NOMO-1 treated with dmso at 0.1 percent for 144 hours (cell line): ENCODE measurements around the gene MPP7.

ENCODE experiments used
- DNase-seq: peaks from one replicate; lab custom pipeline; 2025; ENCODE audit not compliant: unreplicated experiment; lab: John Stamatoyannopoulos, UW

Gene MPP7

DNA sequence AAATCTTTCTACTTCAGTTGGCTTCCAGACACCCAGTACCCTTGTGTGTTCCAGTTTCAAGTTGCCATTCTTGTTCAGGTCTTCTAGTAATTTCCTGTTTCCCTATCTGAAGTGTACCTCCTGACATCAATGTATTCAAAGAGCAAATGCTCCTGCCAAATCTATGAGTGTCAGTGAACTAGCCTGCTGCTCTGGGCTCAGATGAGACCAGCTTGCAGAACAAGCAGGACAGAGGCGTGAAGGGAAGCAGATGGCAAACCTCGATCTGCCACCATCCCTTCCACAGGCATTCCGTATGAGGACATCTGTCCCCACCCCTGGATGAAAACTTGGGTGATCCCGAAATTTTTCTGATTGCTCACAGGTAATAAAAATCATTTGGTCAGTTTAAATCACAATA is 4.4 kb upstream of the MPP7 start:
- no peak for DNase-seq

DNA sequence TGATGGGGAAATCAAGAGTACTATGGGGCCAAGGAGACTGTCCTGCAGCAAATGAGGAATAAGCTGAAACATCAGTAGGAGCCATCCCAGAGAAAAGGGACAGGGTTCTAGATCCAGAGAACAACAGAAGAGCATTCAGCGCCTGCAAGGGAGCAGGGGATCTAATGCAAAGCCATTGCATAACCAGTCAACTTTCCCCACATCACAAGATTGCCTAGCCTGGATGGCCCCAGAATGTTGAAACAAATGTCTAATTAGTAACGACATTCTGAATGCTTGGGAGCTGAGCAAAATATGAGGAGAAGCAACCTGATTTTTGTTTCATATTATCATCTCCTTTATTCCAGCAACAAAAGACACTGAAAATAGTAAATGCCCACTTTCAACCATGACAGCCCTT is 2.7 kb upstream of the MPP7 start:
- peak; percentile 49 for DNase-seq

DNA sequence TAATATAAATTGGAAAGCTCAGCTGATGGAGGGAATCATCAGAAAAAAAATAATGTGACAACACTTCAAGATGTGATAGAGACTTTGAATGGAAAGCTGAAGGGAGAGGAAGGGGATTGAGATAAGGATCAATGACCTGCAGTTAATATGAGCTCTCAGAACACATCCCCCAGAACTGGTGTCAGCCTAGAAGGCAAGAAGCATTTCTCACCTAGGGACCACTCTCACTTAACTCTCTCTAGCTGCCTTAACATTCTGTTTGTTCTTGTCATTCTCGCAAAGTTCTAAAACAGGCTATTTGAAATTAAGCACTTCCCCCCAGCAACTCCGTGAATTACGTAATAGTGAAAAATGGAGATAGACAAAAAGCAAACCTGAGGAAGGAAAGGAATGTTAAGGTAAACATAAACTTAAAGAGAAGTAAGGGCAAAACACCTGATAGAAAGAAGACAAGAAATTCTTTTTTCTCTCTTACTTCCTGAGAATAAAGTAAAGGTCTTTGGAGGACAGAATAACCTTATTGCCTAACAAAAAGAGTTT is 1.2 kb upstream of the MPP7 start:
- peak; percentile 32 for DNase-seq

DNA sequence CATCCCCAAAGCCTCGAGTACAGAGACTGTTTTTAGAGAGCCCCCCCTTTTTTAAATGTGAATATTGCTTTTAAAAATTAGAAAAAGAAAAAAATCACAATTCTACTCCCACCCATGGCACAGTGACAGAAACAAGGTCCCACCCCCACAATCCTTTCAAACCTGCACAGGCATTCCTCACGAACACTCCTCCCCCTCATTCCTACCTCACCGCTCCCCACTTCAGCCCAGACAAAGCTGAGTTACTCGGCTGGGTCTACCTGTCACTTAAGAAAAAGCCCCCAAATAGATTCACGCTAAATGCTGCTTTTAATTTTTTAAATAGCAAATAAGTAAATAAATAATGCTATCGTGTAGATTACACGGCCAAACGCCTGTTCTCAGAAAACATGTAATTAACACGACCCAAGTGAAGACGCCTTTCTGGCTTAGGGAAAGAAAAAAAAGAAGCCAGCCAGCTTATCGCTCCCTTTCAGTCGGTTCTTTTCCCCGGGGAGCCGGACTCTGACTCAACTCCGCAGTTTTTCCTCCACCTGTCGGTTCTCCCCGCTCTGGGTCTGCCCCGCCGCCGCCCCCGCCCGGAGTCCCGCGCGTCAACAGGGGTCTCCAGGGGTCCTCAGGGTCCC is 739 bp downstream of the MPP7 start:
- DNase-seq: no peak

DNA sequence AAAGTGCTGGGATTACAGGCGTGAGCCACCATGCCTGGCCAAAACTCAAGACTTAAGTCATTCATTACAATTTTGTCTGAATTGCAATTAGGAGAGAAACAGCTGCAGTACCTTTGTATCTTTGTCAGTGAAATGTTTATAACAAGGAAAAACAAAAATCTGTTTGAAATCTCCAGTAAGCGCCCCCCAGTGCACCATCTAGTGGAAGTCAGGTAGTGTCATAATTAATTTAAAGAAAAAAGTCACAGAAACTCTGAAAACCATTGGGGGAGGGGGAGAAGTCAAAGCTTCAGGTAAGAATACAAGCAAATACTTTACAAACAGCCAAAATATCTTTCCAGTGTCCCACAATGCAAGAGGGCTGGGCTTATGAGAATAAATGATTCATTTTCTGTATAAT is 2.8 kb downstream of the MPP7 start:
- no peak for DNase-seq

DNA sequence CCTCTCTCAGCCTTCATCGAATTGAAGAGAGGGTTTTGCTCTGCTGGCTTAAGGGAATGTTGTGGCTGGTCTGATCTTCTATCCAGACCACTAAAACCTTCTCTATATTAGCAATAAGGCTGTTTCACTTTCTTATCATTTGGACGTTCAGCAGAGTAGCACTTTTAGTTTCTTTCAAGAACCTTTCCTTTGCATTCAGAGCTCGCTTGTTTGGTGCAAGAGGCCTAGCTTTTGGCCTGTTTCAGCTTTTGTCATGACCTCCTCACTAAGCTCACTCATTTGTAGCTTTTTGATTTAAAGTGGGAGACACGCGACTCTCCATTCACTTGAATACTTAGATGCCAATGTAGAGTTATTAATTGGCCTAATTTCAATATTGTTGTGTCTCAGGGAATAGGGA is 3.9 kb downstream of the MPP7 start:
- no peak for DNase-seq

DNA sequence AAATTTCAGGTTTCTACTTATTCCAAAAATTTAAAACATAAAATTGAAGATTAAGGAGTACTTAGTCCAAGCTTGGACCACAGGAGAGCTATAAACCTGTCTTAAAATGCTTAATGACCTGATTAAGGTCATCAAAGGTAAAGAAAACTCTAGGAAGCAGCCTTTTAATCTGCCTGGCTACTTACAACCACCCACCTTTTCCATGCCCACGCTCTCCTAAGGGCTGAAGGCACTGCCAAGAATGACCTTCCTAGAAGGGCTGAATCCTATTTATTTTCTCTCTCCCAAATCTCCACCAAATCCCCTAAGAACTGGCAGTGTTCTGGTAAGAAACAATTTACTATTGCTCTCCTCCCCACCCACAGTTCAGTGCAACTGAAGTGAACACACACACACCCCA is 6.8 kb downstream of the MPP7 start:
- DNase-seq: no peak

DNA sequence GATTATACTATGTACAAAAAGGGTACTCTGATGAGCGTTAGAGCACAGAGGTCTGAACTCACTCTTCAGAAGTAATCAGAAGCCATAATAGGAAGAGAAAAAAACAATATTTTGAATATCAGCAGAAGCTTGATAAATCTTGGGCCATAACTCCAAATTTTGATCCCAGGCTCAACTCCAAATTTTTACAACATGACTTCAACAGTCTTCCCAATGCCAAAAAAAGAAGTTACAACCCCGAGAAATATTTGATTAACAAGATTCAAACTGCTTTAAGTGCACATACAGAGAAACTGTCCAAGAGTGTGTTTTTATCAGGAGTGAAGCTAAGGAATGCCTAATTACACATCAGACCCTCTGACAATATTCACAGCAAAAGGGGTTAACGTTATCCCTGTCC is 7.5 kb downstream of the MPP7 start:
- DNase-seq: no peak

DNA sequence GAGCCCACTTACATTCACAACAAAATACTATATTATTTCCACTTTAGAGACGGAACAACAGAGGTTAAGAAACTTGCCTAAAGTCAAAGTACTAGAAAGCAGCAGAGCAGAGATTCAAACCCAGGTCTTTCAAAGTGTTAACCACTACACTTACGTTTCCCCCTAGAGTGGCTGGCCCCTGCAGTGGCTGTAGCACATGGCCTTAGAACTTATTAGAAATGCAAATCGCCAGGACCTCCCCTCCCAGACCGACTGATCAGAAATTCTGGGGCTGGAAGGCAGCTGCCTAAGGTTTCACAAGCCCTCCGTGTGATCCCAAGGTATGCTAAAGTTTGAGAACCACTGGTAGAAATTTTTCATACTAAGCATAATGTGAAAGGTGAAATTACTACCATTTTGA is 8.1 kb downstream of the MPP7 start:
- no peak for DNase-seq

DNA sequence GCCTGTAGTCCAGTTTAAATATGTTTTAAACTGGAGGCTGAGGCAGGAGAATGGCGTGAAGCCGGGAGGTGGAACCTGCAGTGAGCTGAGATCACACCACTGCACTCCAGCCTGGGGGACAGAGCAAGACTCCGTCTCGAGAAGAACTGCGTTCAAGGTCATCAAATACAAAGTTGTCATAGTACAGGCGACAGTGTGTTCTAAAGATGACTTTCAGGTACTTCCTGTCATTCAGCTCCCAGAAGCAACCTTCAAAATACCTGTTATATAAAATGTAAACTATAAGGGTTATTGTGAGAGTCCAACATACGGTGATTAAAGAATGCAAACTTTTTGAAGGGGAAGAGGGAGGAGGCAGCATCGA is 8.7 kb downstream of the MPP7 start:
- no peak for DNase-seq

DNA sequence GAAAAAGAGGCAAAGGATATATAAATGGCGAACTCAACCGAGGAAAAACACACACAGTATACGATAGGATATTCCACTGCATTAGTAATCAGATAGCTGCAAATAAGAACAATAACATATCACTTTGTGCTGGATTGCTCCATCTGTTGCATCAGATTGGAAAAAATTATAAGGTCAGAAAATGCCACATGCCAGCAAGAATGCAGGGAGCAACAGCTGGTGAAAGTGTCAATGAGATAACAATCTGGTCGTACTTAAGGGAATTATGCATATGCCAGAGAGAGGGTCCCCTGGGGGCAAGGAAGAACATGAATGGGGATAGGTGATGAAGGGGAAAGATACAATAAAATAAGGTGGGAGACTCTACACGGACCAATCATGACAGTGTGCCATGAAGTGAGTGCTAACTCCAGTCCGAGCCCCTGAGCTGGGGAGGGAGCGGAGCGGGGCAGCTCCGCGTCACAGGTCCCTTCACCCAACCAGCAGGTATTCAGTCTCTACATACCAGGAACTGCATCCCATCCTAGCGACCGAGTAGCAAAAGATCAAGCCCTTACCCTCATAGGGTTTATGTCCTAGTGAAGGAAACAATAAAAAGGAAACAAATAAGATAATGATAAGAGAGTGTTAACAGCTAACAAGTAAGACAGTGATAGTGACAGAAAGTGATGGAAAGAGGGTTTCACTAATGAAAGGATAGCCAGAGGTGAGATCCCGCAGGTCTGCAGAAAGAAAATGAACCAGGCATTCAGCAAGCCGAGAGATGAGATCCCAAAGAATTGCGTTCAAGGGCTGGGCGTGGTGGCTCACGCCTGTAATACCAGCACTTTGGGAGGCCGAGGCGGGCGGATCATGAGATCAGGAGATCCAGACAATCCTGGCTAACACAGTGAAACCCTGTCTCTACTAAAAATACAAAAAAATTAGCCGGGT is 9.4 kb downstream of the MPP7 start:
- DNase-seq: no peak

DNA sequence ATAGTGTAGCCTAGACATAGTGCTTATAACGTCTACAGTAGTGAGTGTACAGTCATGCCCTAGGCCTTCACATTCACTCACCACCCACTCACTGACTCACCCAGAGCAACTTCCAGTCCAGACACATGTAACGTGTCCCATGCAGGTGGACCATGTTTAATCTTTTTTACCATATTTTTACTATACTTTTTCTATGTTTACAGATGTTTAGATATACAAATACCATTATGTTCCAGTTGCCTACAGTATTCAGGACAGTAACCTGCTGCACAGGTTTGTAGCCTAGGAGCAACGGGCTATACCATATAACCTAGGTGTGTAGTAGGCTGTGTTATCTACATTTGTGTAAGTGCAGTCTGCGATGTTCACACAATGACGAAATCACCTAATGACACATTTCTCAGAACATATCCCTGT is 11.0 kb downstream of the MPP7 start:
- DNase-seq: no peak

DNA sequence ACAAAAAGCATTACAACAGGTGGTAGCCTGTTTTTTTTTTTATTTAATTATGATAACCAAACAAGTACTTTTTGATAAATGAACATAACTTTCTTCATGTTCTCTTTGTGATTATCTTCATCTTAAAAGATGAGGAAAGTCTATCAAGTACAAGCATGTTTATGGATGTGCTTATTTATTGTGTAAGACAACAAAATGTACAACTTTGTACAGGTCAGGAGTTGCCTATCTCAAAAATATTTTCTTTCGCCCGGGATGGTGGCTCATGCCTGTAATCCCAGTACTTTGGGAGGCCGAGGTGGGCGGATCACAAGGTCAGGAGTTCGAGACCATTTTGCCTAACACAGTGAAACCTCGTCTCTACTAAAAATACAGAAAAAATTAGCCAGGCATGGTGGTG is 17.0 kb downstream of the MPP7 start:
- DNase-seq: no peak

DNA sequence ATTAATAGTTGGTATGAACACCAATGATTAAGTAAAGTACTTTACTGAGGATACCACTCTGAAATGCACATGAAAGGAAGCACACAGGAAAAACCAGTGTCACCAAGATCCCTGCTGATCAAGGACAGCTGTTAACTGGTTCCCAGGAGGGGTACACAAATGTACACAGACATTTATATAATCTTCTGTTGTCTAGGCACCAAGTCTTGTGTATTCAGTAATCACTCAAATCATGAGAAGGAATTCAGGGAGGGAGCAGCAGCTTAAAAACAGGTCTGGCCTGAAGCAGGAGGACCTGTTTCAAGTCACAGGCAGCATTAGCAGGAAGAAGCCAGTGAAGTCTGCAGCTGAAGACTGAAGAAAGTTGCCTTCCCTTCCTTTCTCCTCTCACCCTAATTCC is 18.7 kb downstream of the MPP7 start:
- no peak for DNase-seq

DNA sequence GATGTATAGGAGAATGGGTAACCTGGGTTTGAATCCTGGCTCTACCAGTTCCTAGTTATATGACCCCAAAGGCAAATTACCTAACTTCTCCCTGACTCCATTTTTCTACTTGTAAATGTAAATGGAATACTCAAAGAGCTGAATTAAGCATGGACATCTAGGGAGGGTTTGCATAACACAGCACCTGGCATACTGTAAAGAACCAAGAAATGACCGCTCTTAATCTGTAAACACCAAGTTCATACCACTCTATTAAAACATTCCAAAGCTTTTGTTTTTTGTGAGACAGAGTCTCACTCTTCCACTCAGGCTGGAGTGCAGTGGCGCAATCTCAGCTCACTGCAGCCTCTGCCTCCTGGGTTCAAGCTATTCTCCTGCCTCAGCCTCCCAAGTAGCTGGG is 19.6 kb downstream of the MPP7 start:
- DNase-seq: no peak

DNA sequence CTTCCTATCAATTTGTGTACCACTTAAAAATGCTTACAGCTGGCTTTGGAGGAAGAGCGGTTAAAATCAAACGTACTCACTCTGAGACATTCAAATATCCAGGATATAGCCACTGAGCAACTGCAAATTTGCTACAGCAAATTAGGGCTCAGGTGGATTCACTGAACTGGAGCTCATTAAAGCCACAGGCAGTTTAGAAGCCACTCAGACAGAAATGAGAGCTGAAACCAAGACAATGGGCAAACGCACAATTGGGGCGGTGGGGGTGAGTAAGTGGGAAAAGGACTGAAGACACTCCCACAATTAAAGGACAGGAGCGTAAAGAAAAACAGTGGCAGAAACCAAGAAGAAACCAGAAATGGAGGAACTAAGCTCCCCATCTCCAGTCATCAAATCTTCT is 20.5 kb downstream of the MPP7 start:
- no peak for DNase-seq

DNA sequence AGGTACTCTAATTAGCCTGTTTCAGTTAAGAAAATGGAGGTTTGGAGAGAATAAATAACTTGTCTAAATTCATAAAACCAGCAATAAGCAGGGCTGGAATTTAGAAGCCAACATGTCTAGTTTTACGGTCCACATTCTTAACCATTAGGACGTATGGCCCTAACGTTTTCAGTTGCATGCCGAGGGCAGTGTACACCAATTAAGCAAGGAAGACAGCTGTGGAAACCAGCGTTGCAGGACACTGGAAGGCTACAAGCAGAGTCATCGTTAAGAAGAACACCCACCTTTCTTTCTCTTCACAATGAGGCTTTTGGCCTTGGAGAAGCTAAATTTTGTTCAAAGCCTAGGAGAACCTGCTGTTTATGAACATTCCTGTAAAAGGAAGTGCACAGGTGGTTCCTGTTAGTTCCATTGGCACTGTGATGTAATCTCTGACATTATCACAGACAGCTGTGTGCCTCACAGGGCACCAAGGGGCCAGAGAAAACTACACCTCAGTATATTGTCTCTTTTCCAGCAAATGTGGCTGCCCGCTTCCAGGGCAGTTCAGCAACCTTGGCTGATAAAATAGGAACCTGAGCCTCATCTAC is 21.0 kb downstream of the MPP7 start:
- DNase-seq: no peak

DNA sequence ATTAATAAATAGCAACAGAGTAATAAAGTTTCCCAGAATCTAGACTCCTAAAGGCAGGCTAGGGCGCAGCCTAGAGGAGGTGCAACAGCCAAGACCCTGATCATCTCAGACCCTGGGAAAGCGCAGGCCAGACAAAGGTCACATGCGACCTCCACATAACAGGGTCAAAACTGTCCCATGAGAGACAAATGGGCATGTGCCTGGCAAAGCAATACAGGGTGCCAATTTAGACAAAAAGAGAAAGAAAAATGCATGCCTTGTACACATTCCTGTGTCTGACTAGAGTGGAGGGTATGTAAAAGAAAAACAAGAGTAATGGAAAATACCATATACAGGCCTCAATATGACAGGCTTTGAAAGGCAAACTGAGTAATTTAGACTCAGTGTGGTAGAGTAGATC is 22.2 kb downstream of the MPP7 start:
- DNase-seq: no peak

DNA sequence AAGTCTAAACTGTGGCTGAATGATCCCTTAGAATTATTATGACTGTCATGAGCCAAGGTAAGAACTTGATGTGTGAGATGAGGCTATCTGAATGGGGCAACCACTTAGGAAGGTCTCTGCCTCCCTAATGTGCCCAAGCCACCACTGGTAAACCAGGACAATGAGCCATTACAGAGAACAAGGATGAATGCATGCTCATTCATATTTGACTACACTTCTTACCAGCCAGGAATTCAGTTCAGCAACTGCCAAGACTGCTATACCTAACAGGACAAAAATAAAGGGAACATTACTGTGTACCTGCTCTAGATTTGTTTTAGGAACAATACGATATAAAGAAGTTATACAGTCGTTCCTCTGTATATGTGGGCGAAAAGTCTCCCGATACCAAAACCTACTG is 23.0 kb downstream of the MPP7 start:
- no peak for DNase-seq

DNA sequence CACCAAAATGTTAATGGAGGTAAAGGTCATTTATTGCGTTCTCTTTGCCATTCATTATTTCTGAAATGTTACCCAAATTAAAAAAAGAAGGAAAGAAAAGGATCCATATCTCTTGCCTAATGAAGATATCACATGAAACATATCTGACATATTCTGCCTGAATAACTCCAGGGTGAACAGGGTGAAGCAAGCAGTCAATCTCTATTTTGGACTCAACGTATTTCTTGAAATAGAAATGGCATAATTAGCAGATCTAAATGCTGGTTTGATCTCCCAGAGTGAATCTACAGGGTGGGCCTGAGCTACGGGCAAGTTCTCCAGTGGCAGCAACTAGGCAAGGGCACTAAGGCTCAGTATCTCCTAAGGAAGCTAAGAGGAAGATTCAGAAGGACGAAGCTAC is 24.0 kb downstream of the MPP7 start:
- no peak for DNase-seq

DNA sequence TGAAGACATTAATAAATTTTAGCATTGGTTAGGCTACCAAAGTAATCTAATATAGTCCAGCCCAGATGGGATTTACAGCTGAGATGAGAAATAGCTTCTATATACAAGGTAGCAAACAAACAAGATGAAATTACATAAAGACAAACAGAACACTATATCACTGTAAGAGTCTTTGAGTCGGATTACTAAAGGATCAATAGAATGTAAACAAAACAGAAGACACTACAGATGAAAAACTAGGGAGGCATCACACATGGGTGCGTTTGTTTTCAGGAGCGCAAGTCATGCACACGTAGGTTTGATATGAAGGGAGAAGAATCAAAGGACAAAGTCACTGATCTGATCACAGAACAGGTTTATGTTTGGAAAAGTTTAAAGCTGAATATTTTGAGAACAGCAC is 26.5 kb downstream of the MPP7 start:
- no peak for DNase-seq

DNA sequence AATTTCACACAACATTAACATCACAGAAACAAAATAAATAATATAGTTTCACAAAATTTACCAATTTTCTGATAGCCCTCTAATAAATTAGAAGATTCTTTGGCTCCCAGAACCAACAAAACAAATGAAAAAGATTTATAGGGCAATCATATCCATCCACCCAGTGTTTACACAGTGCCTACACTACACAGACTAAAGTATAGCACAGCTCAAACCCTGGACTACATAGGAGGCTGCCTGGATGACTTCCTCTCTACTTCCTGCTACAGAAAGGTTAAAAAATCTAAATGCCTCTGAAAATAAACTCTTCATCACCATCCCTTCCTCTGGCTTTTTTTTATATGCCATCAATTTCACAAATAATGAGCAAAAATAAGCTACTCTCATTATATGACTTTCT is 28.4 kb downstream of the MPP7 start:
- DNase-seq: no peak
